Activated CD8-positive, alpha-beta memory T cell treated with anti-CD3 and anti-CD28 coated beads for 36 hours (primary cell): ENCODE measurements around the gene WIPF1. TPM values are rescaled to one million over a fixed set of nuclear protein-coding genes. Genes with fewer than 3 reads are reported as not detected.

ENCODE experiments used
- CTCF ChIA-PET: fragments of 350-600 bp; sonication (Branson Sonifier 250); formaldehyde crosslinking; loops from one replicate; lab custom pipeline; 2021; ENCODE audit warnings: antibody characterized with exemption; lab: Charles Lee
- POLR2A ChIA-PET: fragments of 350-600 bp; sonication (Branson Sonifier 250); formaldehyde crosslinking; loops from one replicate; lab custom pipeline; 2021; ENCODE audit warnings: antibody characterized with exemption; lab: Charles Lee
- total RNA-seq, 2 experiments: library from RNA; stranded (reverse); gene quantifications; one replicate each; pipeline ENCODE4 v1.2.3, GENCODE V29; 2021

Gene WIPF1
- total RNA-seq, 2 experiments from 2014 or later = 346 to 350 TPM

GRCh38 chr2:174545240-174545639 lies 52.4 kb downstream of the WIPF1 start:
- ChIA-PET POLR2A (no interaction called here), CTCF (no interaction called here)

GRCh38 chr2:174544802-174545201 lies 52.8 kb downstream of the WIPF1 start:
- CTCF ChIA-PET = interaction anchor here (0.9 kb wide), 1 partner anchor 81 kb away, joined by 5 read pairs; no protein-coding TSS in a partner anchor
- POLR2A ChIA-PET = no interaction called here

GRCh38 chr2:174544156-174544555 lies 53.4 kb downstream of the WIPF1 start:
- POLR2A ChIA-PET = no interaction called here
- CTCF ChIA-PET = interaction anchor here (0.9 kb wide), 1 partner anchor 81 kb away, joined by 5 read pairs; no protein-coding TSS in a partner anchor

- ChIA-PET CTCF (no interaction called here), POLR2A (no interaction called here)
Measured at GRCh38 chr2:174540893-174541292, 56.7 kb downstream of the WIPF1 start.

GRCh38 chr2:174535757-174536703 lies 61.6 kb downstream of the WIPF1 start:
- POLR2A ChIA-PET = interaction anchor here (0.6 kb wide), 1 partner anchor 61 kb away, joined by 4 read pairs; no protein-coding TSS in a partner anchor
- CTCF ChIA-PET = interaction anchor here (1.4 to 1.7 kb wide), 3 partner anchors 11 to 73 kb away, joined by 3 to 5 read pairs (median 4); no protein-coding TSS in a partner anchor

GRCh38 chr2:174535083-174535482 lies 62.5 kb downstream of the WIPF1 start:
- POLR2A ChIA-PET = interaction anchor here (0.6 kb wide), 1 partner anchor 60 kb away, joined by 4 read pairs; no protein-coding TSS in a partner anchor
- CTCF ChIA-PET = interaction anchor here (1.4 to 1.7 kb wide), 2 partner anchors 12 to 72 kb away, joined by 3 to 5 read pairs; no protein-coding TSS in a partner anchor

- ChIA-PET CTCF (no interaction called here), POLR2A (no interaction called here)
Measured at GRCh38 chr2:174529916-174530315, 67.7 kb downstream of the WIPF1 start.

GRCh38 chr2:174527959-174528358 lies 69.6 kb downstream of the WIPF1 start:
- POLR2A ChIA-PET = interaction anchor here (0.7 kb wide), 1 partner anchor 67 kb away, joined by 3 read pairs; no protein-coding TSS in a partner anchor
- CTCF ChIA-PET = no interaction called here

GRCh38 chr2:174527101-174527721 lies 70.4 kb downstream of the WIPF1 start:
- POLR2A ChIA-PET = no interaction called here
- CTCF ChIA-PET = no interaction called here

- ChIA-PET CTCF (interaction anchor here (0.7 to 1.5 kb wide), 2 partner anchors 31 to 61 kb away, joined by 4 to 5 read pairs; no protein-coding TSS in a partner anchor), POLR2A (no interaction called here)
Measured at GRCh38 chr2:174524527-174524926, 73.1 kb downstream of the WIPF1 start.

GRCh38 chr2:174522553-174522952 lies 75.1 kb downstream of the WIPF1 start:
- CTCF ChIA-PET = interaction anchor here (2.1 kb wide), 1 partner anchor 59 kb away, joined by 10 read pairs; no protein-coding TSS in a partner anchor
- POLR2A ChIA-PET = no interaction called here

GRCh38 chr2:174518395-174518794 lies 79.2 kb downstream of the WIPF1 start:
- ChIA-PET CTCF (interaction anchor here (0.7 kb wide), 1 partner anchor 33 kb away, joined by 3 read pairs; no protein-coding TSS in a partner anchor), POLR2A (no interaction called here)

GRCh38 chr2:174516501-174517378 lies 80.9 kb downstream of the WIPF1 start:
- CTCF ChIA-PET = no interaction called here
- POLR2A ChIA-PET = no interaction called here

- ChIA-PET CTCF (no interaction called here), POLR2A (no interaction called here)
Measured at GRCh38 chr2:174512345-174512744, 85.3 kb downstream of the WIPF1 start.

- CTCF ChIA-PET = no interaction called here
- POLR2A ChIA-PET = no interaction called here
Measured at GRCh38 chr2:174511580-174512260, 85.9 kb downstream of the WIPF1 start.

- ChIA-PET POLR2A (no interaction called here), CTCF (no interaction called here)
Measured at GRCh38 chr2:174510583-174511189, 86.9 kb downstream of the WIPF1 start.
